ENCODE results near the gene NCAM1.

Gene NCAM1

GRCh38 chr11:113253406-113253805 is 292.2 kb downstream of the NCAM1 start:
- DNase-seq (ENCODE audit: low spot score) = no peak

GRCh38 chr11:113255096-113255495 is 293.9 kb downstream of the NCAM1 start:
- DNase-seq (ENCODE audit: low spot score) = no peak

- no peak for DNase-seq (ENCODE audit: low spot score)
These were observed 294.5 kb downstream of the NCAM1 start for GRCh38 chr11:113255741-113256140.

- no peak for DNase-seq (ENCODE audit: low spot score)
These were observed 295.4 kb downstream of the NCAM1 start for GRCh38 chr11:113256431-113257202.

- DNase-seq (ENCODE audit: low spot score) = no peak
These were observed 298.8 kb downstream of the NCAM1 start for GRCh38 chr11:113260096-113260425.

GRCh38 chr11:113260541-113260940 is 299.3 kb downstream of the NCAM1 start:
- DNase-seq (ENCODE audit: low spot score) = no peak

GRCh38 chr11:113261709-113262475 is 300.7 kb downstream of the NCAM1 start:
- no peak for DNase-seq (ENCODE audit: low spot score)

GRCh38 chr11:113262594-113262993 is 301.4 kb downstream of the NCAM1 start:
- no peak for DNase-seq (ENCODE audit: low spot score)

- no peak for DNase-seq (ENCODE audit: low spot score)
These were observed 302.4 kb downstream of the NCAM1 start for GRCh38 chr11:113263458-113264259.

- no peak for DNase-seq (ENCODE audit: low spot score)
These were observed 304.1 kb downstream of the NCAM1 start for GRCh38 chr11:113265362-113265761.

- DNase-seq (ENCODE audit: low spot score) = peak; percentile 87
These were observed 306.3 kb downstream of the NCAM1 start for GRCh38 chr11:113267493-113267892.

- no peak for DNase-seq (ENCODE audit: low spot score)
These were observed 307.9 kb downstream of the NCAM1 start for GRCh38 chr11:113269096-113269495.

- no peak for DNase-seq (ENCODE audit: low spot score)
These were observed 308.4 kb downstream of the NCAM1 start for GRCh38 chr11:113269636-113270035.

- no peak for DNase-seq (ENCODE audit: low spot score)
These were observed 308.9 kb downstream of the NCAM1 start for GRCh38 chr11:113270080-113270479.

GRCh38 chr11:113271551-113272245 is 310.5 kb downstream of the NCAM1 start:
- no peak for DNase-seq (ENCODE audit: low spot score)

- DNase-seq (ENCODE audit: low spot score) = no peak
These were observed 311.1 kb downstream of the NCAM1 start for GRCh38 chr11:113272281-113272680.

GRCh38 chr11:113272927-113273615 is 311.9 kb downstream of the NCAM1 start:
- no peak for DNase-seq (ENCODE audit: low spot score)

GRCh38 chr11:113273720-113274119 is 312.5 kb downstream of the NCAM1 start:
- DNase-seq (ENCODE audit: low spot score) = no peak

GRCh38 chr11:113274713-113275582 is 313.7 kb downstream of the NCAM1 start:
- peak; percentile 65 for DNase-seq (ENCODE audit: low spot score)

GRCh38 chr11:113275602-113276001 is 314.4 kb downstream of the NCAM1 start:
- no peak for DNase-seq (ENCODE audit: low spot score)

All from globus pallidus (tissue), 1 donor.